ENCODE data around the gene DMBX1. TPM values are rescaled to one million over a fixed set of nuclear protein-coding genes. Genes with fewer than 3 reads are reported as not detected.
A peak's percentile ranks its signal among the peaks of the same experiment; 100 is the strongest.

Gene DMBX1
- total and polyA plus RNA-seq, 10 donors = not detected

DNA sequence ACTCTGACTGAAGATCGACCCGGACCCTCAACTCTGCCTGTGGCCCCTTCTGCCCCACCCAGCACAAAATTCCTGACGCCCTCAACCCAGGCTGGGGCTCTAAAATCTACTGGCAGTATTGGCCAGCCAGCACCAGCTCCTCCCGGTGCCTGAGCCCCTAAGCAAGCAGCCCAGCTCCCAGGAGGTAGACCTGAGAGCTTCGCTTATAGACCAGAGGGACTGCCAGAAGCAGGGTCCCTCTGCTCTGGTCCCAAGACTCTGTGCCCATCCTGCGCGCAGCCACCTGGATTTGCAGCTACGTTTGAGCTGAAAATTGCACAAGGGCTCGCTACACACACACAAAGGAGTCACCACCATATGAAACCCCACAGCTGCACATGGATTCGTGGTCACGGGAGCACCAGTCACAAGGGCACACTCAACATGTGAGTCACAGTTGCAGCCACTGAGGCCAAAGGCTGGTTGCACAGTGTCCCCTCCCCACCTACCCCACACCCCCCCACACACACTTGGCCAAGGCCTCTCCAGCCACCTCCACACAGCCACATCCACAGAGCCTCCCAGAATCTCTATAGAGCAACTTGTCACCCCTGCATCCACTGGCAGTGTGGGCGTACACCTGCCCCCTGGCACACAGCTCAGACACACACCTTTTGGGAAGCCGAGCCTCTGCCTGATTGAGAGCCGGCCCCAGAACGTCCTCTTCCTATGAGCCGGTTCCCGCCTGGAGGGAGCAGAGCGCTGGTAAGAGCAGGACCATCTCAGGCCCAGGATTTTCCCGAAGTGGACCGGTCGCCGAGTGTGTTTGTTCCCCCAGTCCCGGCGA, 1.1 kb upstream of the DMBX1 start:
- intact Hi-C loops (cut with DNase I; ENCODE audit: low total_unique reads) = no loop called here
- 10 to 13% (median 12%) methylated on average over 12 to 24 of the region's 24 CpGs for WGBS, 5 donors

DNA sequence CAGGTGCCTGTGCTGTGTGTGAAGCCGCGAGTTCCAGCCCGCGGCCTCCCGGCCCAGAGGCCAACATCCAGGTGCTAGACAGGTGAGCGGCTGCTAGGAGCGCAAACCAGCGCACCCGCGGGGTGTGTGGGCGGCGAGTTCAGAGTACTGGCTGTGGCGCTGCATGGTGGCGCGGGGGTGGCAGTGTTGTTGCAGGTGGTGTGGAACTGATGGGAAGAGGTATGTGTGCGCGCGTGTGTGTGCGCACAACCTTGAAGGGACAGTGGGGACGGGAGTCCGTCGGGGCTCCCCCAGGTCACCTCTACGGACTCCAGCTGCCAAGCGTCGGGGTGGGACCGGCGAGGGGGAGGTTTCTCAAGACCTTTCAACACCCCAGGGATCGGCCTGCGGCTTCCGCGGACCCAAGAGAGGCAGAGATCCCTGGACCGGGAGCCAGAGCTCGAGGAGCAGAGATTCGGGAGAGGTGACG, 433 bp upstream of the DMBX1 start:
- Histone ChIP-seq H3K9me3 (no peaks in the 10 kb centered on the region), H3K4me3 (peak overlapping the region in 7 of 8 donors; percentile 13 to 62 (median 30)), H3K27ac (no peak overlapping the region), H3K27me3 (replicated peaks in 1 of 7) (peaks cover 11 to 100% (median 87%) of the 10 kb centered on the region in 7 donors), H3K4me1 (peaks cover 8 to 38% (median 26%) of the 10 kb centered on the region in 6 donors), H3K36me3 (no peaks in the 10 kb centered on the region)
- no peak for TF ChIP-seq POLR2AphosphoS5 (IDR thresholded peaks at IDR 0.05)
- no peak for TF ChIP-seq CTCF (IDR thresholded peaks at IDR 0.05 in 8 of 11, conservative IDR thresholded peaks at IDR 0.05 in 3 of 11)
- TF ChIP-seq POLR2A (IDR thresholded peaks at IDR 0.05) = no peak
- intact Hi-C loops (cut with DNase I; ENCODE audit: low total_unique reads) = no loop called here
- WGBS, 5 donors = 0 to 9% (median 2%) methylated on average over 14 to 35 of the region's 35 CpGs
- DNase-seq = no peak

More for the DNA sequence above, 1.1 kb upstream of the DMBX1 start:
- Histone ChIP-seq H3K27me3 (replicated peaks in 1 of 7) (peaks cover 11 to 100% (median 84%) of the 10 kb centered on the region in 7 donors), H3K36me3 (no peaks in the 10 kb centered on the region), H3K4me3 (peak overlapping the region in 1 of 8 donors; percentile 62), H3K27ac (no peak overlapping the region), H3K4me1 (peaks cover 8 to 38% (median 26%) of the 10 kb centered on the region in 6 donors), H3K9me3 (no peaks in the 10 kb centered on the region)
- peak; percentile 21 for DNase-seq
- TF ChIP-seq CTCF (IDR thresholded peaks at IDR 0.05 in 8 of 11, conservative IDR thresholded peaks at IDR 0.05 in 3 of 11) (no peak), POLR2A (IDR thresholded peaks at IDR 0.05) (no peak), POLR2AphosphoS5 (IDR thresholded peaks at IDR 0.05) (no peak)

GRCh38 chr1:46490406-46490655, 695 bp downstream of the DMBX1 start:
- no peak for DNase-seq
- no peaks in the 10 kb centered on the region for H3K9me3 ChIP-seq
- H3K27me3 ChIP-seq (replicated peaks in 1 of 7) = peaks cover 11 to 100% (median 96%) of the 10 kb centered on the region in 7 donors
- H3K4me1 ChIP-seq = peaks cover 8 to 38% (median 26%) of the 10 kb centered on the region in 6 donors
- H3K27ac ChIP-seq = no peak overlapping the region
- intact Hi-C loops (cut with DNase I; ENCODE audit: low total_unique reads) = no loop called here
- TF ChIP-seq POLR2A (IDR thresholded peaks at IDR 0.05) (no peak), CTCF (IDR thresholded peaks at IDR 0.05 in 8 of 11, conservative IDR thresholded peaks at IDR 0.05 in 3 of 11) (no peak)
- no peaks in the 10 kb centered on the region for H3K36me3 ChIP-seq
- H3K4me3 ChIP-seq = peak overlapping the region in 2 of 8 donors; percentile 35 to 62
- WGBS, 5 donors = 3 to 7% (median 4%) methylated on average over 12 to 25 of the region's 25 CpGs

- 5 to 7% (median 6%) methylated on average over 49 to 50 of the region's 50 CpGs for WGBS, 5 donors
- Histone ChIP-seq H3K36me3 (no peaks in the 10 kb centered on the region), H3K4me1 (peaks cover 8 to 34% (median 24%) of the 10 kb centered on the region in 6 donors), H3K27me3 (replicated peaks in 1 of 7) (peaks cover 11 to 100% (median 92%) of the 10 kb centered on the region in 7 donors), H3K4me3 (peak overlapping the region in 1 of 8 donors; percentile 62), H3K9me3 (no peaks in the 10 kb centered on the region), H3K27ac (no peak overlapping the region)
- peak; percentile 59 for DNase-seq
- intact Hi-C loops (cut with DNase I; ENCODE audit: low total_unique reads) = no loop called here
- TF ChIP-seq POLR2AphosphoS5 (IDR thresholded peaks at IDR 0.05) (peak; percentile 27 to 76 (median 51)), POLR2A (IDR thresholded peaks at IDR 0.05) (no peak)
These were observed 1.2 kb downstream of the DMBX1 start for GRCh38 chr1:46490656-46491442.
